Upper lobe of right lung (tissue), 1 donor: ENCODE data around the gene SERPINE2. TPM values are rescaled to one million over a fixed set of nuclear protein-coding genes. Genes with fewer than 3 reads are reported as not detected.

Experiments
- ATAC-seq: fragments of 200-7000 bp; cut with Tn5 transposase; one replicate; pipeline ENCODE4 v1.9.1; 2020; ENCODE audit warnings: mild to moderate bottlenecking, moderate library complexity
- DNase-seq: peaks from one replicate; pipeline ENCODE4 v3.0.0-alpha.2; 2020
- H3K27ac ChIP-seq: fragments of 200-600 bp; one replicate; pipeline ENCODE4 v1.8.0; 2022
- H3K27me3 ChIP-seq: fragments of 200-600 bp; one replicate; pipeline ENCODE4 v1.8.0; 2022; ENCODE audit warnings: mild to moderate bottlenecking
- H3K36me3 ChIP-seq: fragments of 200-600 bp; one replicate; pipeline ENCODE4 v1.8.0; 2022
- H3K4me1 ChIP-seq: fragments of 200-600 bp; one replicate; pipeline ENCODE4 v1.8.0; 2022
- H3K4me3 ChIP-seq: fragments of 200-600 bp; one replicate; pipeline ENCODE4 v1.8.0; 2022; ENCODE audit warnings: mild to moderate bottlenecking
- H3K9me3 ChIP-seq: fragments of 200-600 bp; one replicate; pipeline ENCODE4 v1.8.0; 2022
- intact Hi-C: fragments of 100-400 bp; cut with DNase I; formaldehyde crosslinking; loops from one replicate; pipeline ENCODE4 v1.11.0; 2022
- total RNA-seq: library from RNA; stranded (reverse); fragmentation: NEBNext Ultra II Directional; extraction: Animal tissue kit (Norgen Biotek cat#: 25700); gene quantifications from one replicate; pipeline ENCODE4 v1.2.1, GENCODE V29; 2021
- TF ChIP-seq, protein P1 (sequence below): fragments of 200-600 bp; IDR thresholded peaks from one replicate; pipeline ENCODE4 v1.8.0; 2022; ENCODE audit warnings: antibody characterized with exemption
- donor health status: DM: no; HTN: yes; CAD: no; lungs with severe emphysema.

The SERPINE2 gene
- total RNA-seq, 1 donor from 2014 or later = 7.3 TPM

DNA sequence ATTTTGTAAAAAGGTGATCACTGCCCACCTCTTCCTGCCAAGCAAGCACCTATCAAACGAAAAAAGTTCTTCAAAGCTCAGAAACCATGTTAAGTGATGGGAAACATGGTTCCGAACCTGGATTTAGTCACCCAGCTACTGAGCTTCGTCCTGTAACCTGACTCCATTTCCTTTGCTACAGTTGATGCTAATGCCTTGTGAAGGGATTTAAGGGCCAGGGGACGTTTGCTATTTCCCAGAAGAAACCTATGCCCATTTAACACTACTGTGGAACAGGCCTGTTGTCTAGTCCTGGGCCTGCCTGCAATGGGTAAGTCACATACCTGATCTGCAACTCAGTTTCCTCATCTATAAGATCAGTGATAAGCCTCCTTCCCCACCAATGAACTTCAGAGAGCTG, 14.8 kb downstream of the SERPINE2 start:
- H3K36me3 ChIP-seq = no peaks in the 10 kb centered on the region
- H3K9me3 ChIP-seq = no peaks in the 10 kb centered on the region
- no peak overlapping the region for H3K4me3 ChIP-seq
- H3K27me3 ChIP-seq = no peaks in the 10 kb centered on the region
- TF ChIP-seq, protein P1, sequence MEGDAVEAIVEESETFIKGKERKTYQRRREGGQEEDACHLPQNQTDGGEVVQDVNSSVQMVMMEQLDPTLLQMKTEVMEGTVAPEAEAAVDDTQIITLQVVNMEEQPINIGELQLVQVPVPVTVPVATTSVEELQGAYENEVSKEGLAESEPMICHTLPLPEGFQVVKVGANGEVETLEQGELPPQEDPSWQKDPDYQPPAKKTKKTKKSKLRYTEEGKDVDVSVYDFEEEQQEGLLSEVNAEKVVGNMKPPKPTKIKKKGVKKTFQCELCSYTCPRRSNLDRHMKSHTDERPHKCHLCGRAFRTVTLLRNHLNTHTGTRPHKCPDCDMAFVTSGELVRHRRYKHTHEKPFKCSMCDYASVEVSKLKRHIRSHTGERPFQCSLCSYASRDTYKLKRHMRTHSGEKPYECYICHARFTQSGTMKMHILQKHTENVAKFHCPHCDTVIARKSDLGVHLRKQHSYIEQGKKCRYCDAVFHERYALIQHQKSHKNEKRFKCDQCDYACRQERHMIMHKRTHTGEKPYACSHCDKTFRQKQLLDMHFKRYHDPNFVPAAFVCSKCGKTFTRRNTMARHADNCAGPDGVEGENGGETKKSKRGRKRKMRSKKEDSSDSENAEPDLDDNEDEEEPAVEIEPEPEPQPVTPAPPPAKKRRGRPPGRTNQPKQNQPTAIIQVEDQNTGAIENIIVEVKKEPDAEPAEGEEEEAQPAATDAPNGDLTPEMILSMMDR = no peak
- intact Hi-C loops = no loop called here
- H3K27ac ChIP-seq = no peak overlapping the region
- no peaks in the 10 kb centered on the region for H3K4me1 ChIP-seq
- ATAC-seq (no peak), DNase-seq (no peak)

DNA sequence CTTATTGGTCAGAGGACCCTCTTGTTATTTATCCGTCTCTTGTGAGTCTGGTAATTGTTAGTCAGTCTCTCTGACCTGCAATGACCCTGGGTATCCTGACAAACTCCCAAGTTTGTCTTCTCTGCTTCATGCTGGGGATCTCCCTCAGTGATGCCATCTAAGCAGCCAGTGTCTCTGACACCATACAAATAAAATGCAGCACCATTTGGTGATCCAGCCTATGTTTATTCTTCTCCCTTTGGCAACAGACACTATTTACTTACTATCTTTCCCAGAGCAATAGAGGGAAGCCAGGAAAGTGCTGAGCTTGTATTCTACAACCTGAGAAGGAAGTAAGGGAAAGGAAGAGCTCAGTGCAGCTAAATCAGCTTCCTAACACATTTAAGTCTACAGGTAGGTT, 15.9 kb downstream of the SERPINE2 start:
- H3K4me3 ChIP-seq = no peak overlapping the region
- ATAC-seq (no peak), DNase-seq (no peak)
- H3K27ac ChIP-seq = no peak overlapping the region
- TF ChIP-seq, protein P1 = no peak
- H3K36me3 ChIP-seq = no peaks in the 10 kb centered on the region
- no peaks in the 10 kb centered on the region for H3K4me1 ChIP-seq
- no peaks in the 10 kb centered on the region for H3K9me3 ChIP-seq
- intact Hi-C loops = no loop called here
- H3K27me3 ChIP-seq = no peaks in the 10 kb centered on the region

DNA sequence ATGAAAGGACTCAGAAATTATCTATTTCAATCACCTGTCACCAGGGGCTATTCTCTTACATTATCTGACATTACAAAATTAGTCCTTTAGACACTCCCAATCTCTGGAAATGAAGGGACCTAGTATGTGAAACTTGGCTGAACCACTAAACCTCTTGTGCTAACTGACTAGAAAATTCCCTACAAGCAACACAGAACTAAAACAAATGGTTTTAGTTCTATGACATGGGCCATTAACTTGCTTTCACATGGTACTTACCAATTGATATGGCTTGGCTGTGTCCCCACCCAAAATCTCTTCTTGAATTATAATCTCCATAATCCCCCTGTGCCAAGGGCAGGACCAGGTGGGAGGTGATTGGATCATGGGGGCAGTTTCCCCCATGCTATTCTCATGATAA, 16.6 kb downstream of the SERPINE2 start:
- no peak overlapping the region for H3K27ac ChIP-seq
- no peaks in the 10 kb centered on the region for H3K9me3 ChIP-seq
- H3K4me1 ChIP-seq = no peaks in the 10 kb centered on the region
- no peak for DNase-seq
- no peaks in the 10 kb centered on the region for H3K36me3 ChIP-seq
- ATAC-seq = no peak
- intact Hi-C loops = no loop called here
- H3K4me3 ChIP-seq = no peak overlapping the region
- H3K27me3 ChIP-seq = no peaks in the 10 kb centered on the region
- TF ChIP-seq, protein P1 = no peak

DNA sequence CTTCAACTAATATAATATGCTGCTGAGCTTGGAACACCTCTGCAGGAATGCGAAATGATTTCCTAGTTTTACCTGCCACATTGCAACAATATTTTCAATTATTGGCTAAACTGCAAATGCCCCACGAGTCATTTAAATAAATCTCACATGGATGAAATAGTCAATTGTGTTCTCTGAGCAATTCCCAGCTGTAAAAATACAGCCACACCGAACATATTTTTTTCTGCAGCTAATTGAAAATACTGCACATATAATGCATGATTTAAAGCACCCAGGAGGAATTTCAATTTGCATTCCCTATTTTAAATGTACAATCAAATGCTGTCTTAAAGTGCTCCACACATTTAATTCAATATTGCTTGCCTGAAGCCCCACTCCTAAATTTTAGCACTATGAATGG, 18.6 kb downstream of the SERPINE2 start:
- no peaks in the 10 kb centered on the region for H3K27me3 ChIP-seq
- H3K9me3 ChIP-seq = no peaks in the 10 kb centered on the region
- H3K4me1 ChIP-seq = no peaks in the 10 kb centered on the region
- TF ChIP-seq, protein P1 = no peak
- ATAC-seq (no peak), DNase-seq (no peak)
- intact Hi-C loops = no loop called here
- H3K4me3 ChIP-seq = no peak overlapping the region
- no peak overlapping the region for H3K27ac ChIP-seq
- H3K36me3 ChIP-seq = no peaks in the 10 kb centered on the region

DNA sequence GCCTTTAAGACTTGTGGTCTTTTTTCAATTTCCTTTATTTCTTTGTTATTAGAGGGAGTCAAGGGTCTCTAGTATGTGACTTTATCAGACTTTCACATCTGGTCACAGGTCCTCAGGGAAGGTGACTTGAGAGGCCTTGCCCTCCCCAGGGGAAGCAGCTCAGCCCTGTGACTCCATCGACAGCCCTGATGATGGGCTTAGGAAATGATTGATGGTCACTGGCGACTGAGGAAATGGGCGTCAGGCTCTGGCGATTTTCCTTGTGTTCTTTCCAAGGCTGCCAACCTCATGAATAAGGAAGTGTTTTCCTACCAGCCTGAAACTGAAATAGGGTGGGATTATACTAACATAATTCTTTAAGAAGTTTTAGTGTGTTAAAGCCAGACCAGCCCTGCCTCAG, 21.1 kb downstream of the SERPINE2 start:
- Histone ChIP-seq H3K27me3 (no peaks in the 10 kb centered on the region), H3K36me3 (no peaks in the 10 kb centered on the region), H3K9me3 (no peaks in the 10 kb centered on the region), H3K4me3 (no peak overlapping the region), H3K4me1 (no peaks in the 10 kb centered on the region), H3K27ac (no peak overlapping the region)
- TF ChIP-seq, protein P1 = no peak
- no peak for DNase-seq
- no peak for ATAC-seq
- intact Hi-C loops = no loop called here

DNA sequence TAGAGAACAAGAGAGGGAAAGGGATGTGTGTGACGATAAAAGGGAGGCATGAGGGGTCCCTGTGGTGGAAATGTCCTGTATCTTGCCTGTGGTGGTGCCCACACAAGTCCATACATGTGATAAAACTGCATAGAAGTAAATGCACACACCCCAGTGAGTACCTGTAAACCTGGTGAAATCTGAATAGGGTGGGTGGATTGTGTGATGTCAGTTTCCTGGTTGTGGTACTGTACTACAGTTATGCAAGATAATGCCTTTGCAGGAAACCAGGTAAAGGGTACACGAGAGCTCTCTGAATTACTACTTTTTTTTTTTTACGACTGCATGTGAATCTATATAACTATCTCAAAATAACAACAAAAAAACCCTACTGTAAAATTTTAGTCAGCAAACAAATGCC, 22.1 kb downstream of the SERPINE2 start:
- Histone ChIP-seq H3K4me3 (no peak overlapping the region), H3K27me3 (no peaks in the 10 kb centered on the region), H3K9me3 (no peaks in the 10 kb centered on the region), H3K27ac (no peak overlapping the region), H3K36me3 (no peaks in the 10 kb centered on the region), H3K4me1 (no peaks in the 10 kb centered on the region)
- no peak for DNase-seq
- intact Hi-C loops = no loop called here
- TF ChIP-seq, protein P1 = no peak
- no peak for ATAC-seq
